NT2/D1 (cell line): ENCODE measurements around the gene NFATC4.

Source experiments
- YY1 ChIP-seq: IDR thresholded peaks from 2 replicates; pipeline ENCODE4 v1.6.1; 2011; ENCODE audit not compliant: insufficient read length, insufficient read depth
- ZNF274 ChIP-seq: IDR thresholded peaks from 2 replicates; pipeline ENCODE4 v1.6.1; 2011; ENCODE audit warnings: mild to moderate bottlenecking, low read depth, low read length

DNA sequence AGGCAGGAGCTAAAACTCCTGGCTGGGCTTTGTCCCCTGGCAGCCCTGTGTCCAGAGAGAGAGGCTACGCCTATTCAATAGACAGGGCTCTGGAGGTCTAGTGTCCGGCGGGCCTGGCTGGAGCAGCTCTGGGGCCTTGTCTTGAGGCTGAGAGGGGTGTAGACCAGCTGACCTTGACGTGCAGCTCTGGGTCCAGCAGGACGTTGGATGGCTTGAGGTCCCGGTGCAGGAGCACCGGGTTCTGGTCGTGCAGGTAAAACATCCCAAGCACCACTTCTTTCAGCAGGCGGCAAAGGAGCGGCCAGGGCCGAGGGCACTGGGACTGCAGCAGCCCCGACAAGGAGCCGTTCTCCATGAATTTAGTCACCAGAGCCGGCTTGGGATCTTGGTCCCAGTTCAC is 29.1 kb upstream of the NFATC4 start:
- TF ChIP-seq ZNF274 (no peak), YY1 (no peak)
